Stimulated activated CD4-positive, alpha-beta T cell treated with anti-CD3 and anti-CD28 coated beads, Interleukin-2, amount 100 ng/mL, for 48 hours (primary cell): ENCODE data around the gene SYNJ1.
"Not testable (repeated sequence)": the region's sequence is repeated elsewhere in the genome, so short reads cannot be mapped to it uniquely, and the experiment has no call there.

ENCODE experiments used
- DNase-seq, 2 donors: peaks; one replicate each; pipeline ENCODE4 v3.0.0-alpha.2; 2020

Gene SYNJ1

GRCh38 chr21:32693581-32693980 is 34.2 kb downstream of the SYNJ1 start:
- DNase-seq: no peak

- no peak for DNase-seq
Observed at GRCh38 chr21:32690085-32690484, 37.7 kb downstream of the SYNJ1 start.

GRCh38 chr21:32687643-32688345 is 40.0 kb downstream of the SYNJ1 start:
- no peak for DNase-seq

- no peak for DNase-seq
Observed at GRCh38 chr21:32682696-32683474, 44.9 kb downstream of the SYNJ1 start.

GRCh38 chr21:32674731-32675130 is 53.1 kb downstream of the SYNJ1 start:
- DNase-seq: no peak

GRCh38 chr21:32674038-32674437 is 53.8 kb downstream of the SYNJ1 start:
- DNase-seq: no peak

- no peak for DNase-seq
Observed at GRCh38 chr21:32666258-32666657, 61.6 kb downstream of the SYNJ1 start.

- not testable (repeated sequence) for DNase-seq
Observed at GRCh38 chr21:32664095-32664494, 63.7 kb downstream of the SYNJ1 start.

GRCh38 chr21:32661981-32662380 is 65.8 kb downstream of the SYNJ1 start:
- DNase-seq: not testable (repeated sequence)

GRCh38 chr21:32661026-32661782 is 66.6 kb downstream of the SYNJ1 start:
- DNase-seq: not testable (repeated sequence)

- DNase-seq: no peak
Observed at GRCh38 chr21:32658524-32658923, 69.3 kb downstream of the SYNJ1 start.

GRCh38 chr21:32653326-32653901 is 74.4 kb downstream of the SYNJ1 start:
- peak; percentile 15 to 21 for DNase-seq

GRCh38 chr21:32648165-32648564 is 79.6 kb downstream of the SYNJ1 start:
- no peak for DNase-seq

- DNase-seq: no peak
Observed at GRCh38 chr21:32645261-32646182, 82.3 kb downstream of the SYNJ1 start.

- DNase-seq: no peak
Observed at GRCh38 chr21:32641710-32642698, 85.8 kb downstream of the SYNJ1 start.

- no peak for DNase-seq
Observed at GRCh38 chr21:32626621-32627196, 101.1 kb downstream of the SYNJ1 start.

- not testable (repeated sequence) for DNase-seq
Observed at GRCh38 chr21:32618218-32618617, 109.6 kb downstream of the SYNJ1 start.

GRCh38 chr21:32613436-32614043 is 114.3 kb downstream of the SYNJ1 start:
- no peak for DNase-seq

- DNase-seq: no peak
Observed at GRCh38 chr21:32612999-32613337, 114.8 kb downstream of the SYNJ1 start.
